Left ventricle myocardium inferior (tissue), 1 donor: Measurements from ENCODE around the gene ZNF275. TPM values are rescaled to one million over a fixed set of nuclear protein-coding genes. Genes with fewer than 3 reads are reported as not detected.

Experiments
- DNase-seq: peaks from one replicate; pipeline ENCODE4 v3.0.0-alpha.2; 2020
- H3K27ac ChIP-seq: fragments of 200-600 bp; replicated peaks from 2 replicates; pipeline ENCODE4 v1.8.0; 2021
- H3K27me3 ChIP-seq: fragments of 200-600 bp; 2 replicates; pipeline ENCODE4 v1.8.0; 2021; ENCODE audit warnings: low read depth
- H3K36me3 ChIP-seq: fragments of 200-600 bp; 2 replicates; pipeline ENCODE4 v1.8.0; 2021
- H3K4me1 ChIP-seq: fragments of 200-600 bp; 2 replicates; pipeline ENCODE4 v1.8.0; 2021
- H3K4me3 ChIP-seq: fragments of 200-600 bp; 2 replicates; pipeline ENCODE4 v1.8.0; 2021; ENCODE audit warnings: mild to moderate bottlenecking, moderate library complexity
- H3K9me3 ChIP-seq: fragments of 200-600 bp; replicated peaks from 2 replicates; pipeline ENCODE4 v1.8.0; 2021
- CTCF ChIP-seq: fragments of 200-600 bp; IDR thresholded peaks from 2 replicates; pipeline ENCODE4 v1.8.0; 2021; ENCODE audit warnings: antibody characterized with exemption, mild to moderate bottlenecking, borderline replicate concordance
- intact Hi-C: fragments of 100-400 bp; cut with micrococcal nuclease; formaldehyde crosslinking; loops from one replicate; pipeline ENCODE4 v1.11.0; 2022
- total RNA-seq: library from RNA; stranded (reverse); fragmentation: NEBNext Ultra II Directional; extraction: Animal tissue kit (Norgen Biotek cat#: 25700); gene quantifications from one replicate; pipeline ENCODE4 v1.2.1, GENCODE V29; 2021
- donor health status: DM: no; HTN: yes; CAD: no; lungs with severe emphysema.

Gene ZNF275
- total RNA-seq, 1 donor from 2014 or later = 6.4 TPM

GRCh38 chrX:153302796-153303195, 31.2 kb upstream of the ZNF275 start:
- Histone ChIP-seq H3K9me3 (no peaks in the 10 kb centered on the region), H3K4me1 (no peaks in the 10 kb centered on the region), H3K36me3 (no peaks in the 10 kb centered on the region), H3K4me3 (no peak overlapping the region), H3K27ac (no peak overlapping the region), H3K27me3 (no peaks in the 10 kb centered on the region)
- intact Hi-C loops = no loop called here
- no peak for TF ChIP-seq CTCF
- no peak for DNase-seq

- intact Hi-C loops = no loop called here
- no peak for TF ChIP-seq CTCF
- Histone ChIP-seq H3K4me3 (no peak overlapping the region), H3K27me3 (no peaks in the 10 kb centered on the region), H3K36me3 (no peaks in the 10 kb centered on the region), H3K27ac (no peak overlapping the region), H3K4me1 (no peaks in the 10 kb centered on the region), H3K9me3 (no peaks in the 10 kb centered on the region)
- no peak for DNase-seq
Observed at GRCh38 chrX:153303276-153304262, 30.4 kb upstream of the ZNF275 start.

- Histone ChIP-seq H3K4me1 (no peaks in the 10 kb centered on the region), H3K36me3 (no peaks in the 10 kb centered on the region), H3K27me3 (no peaks in the 10 kb centered on the region), H3K4me3 (no peak overlapping the region), H3K9me3 (no peaks in the 10 kb centered on the region), H3K27ac (no peak overlapping the region)
- no peak for DNase-seq
- intact Hi-C loops = no loop called here
- no peak for TF ChIP-seq CTCF
Observed at GRCh38 chrX:153304988-153305736, 28.8 kb upstream of the ZNF275 start.

- no peaks in the 10 kb centered on the region for H3K36me3 ChIP-seq
- no peaks in the 10 kb centered on the region for H3K27me3 ChIP-seq
- H3K9me3 ChIP-seq = no peaks in the 10 kb centered on the region
- no peak for TF ChIP-seq CTCF
- H3K27ac ChIP-seq = no peak overlapping the region
- H3K4me1 ChIP-seq = no peaks in the 10 kb centered on the region
- no peak for DNase-seq
- no peak overlapping the region for H3K4me3 ChIP-seq
- intact Hi-C loops = no loop called here
Observed at GRCh38 chrX:153305972-153306371, 28.0 kb upstream of the ZNF275 start.

GRCh38 chrX:153306527-153307115, 27.3 kb upstream of the ZNF275 start:
- H3K4me1 ChIP-seq = no peaks in the 10 kb centered on the region
- no peaks in the 10 kb centered on the region for H3K36me3 ChIP-seq
- intact Hi-C loops = no loop called here
- DNase-seq = no peak
- H3K27me3 ChIP-seq = no peaks in the 10 kb centered on the region
- no peak overlapping the region for H3K4me3 ChIP-seq
- no peak for TF ChIP-seq CTCF
- H3K27ac ChIP-seq = no peak overlapping the region
- no peaks in the 10 kb centered on the region for H3K9me3 ChIP-seq
